Measurements from ENCODE around the gene GABBR2. TPM values are rescaled to one million over a fixed set of nuclear protein-coding genes. Genes with fewer than 3 reads are reported as not detected.

GABBR2 gene
- total and polyA plus RNA-seq, 12 donors, result 0.17 to 9.0 (median 3.7) TPM

DNA sequence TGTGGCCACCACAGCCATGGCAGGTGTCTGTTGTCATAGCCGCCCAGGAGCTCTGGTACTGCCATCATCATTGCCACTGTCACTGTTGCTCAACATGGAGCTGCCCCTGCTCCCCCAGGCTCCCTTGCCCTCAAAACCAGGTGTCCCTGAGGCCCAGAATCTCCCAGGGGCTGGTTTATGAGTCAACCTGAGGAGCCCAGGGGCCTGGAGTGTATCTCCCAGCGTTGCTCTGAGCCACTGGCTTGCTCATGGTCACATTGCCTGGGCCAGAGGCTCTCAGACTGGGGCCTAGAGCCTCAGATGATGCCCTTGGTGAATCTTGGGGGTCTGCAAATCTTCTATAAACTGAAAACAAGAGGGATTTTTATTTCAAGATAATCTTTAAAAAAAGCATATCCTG lies 428.6 kb downstream of the GABBR2 start:
- DNase-seq, result no peak
- no peaks in the 10 kb centered on the region for H3K36me3 ChIP-seq (replicated peaks in 1 of 2)
- H3K27me3 ChIP-seq, result peaks cover 10% of the 10 kb centered on the region
- H3K4me1 ChIP-seq (replicated peaks in 1 of 2), result no peaks in the 10 kb centered on the region
- TF ChIP-seq, protein P1, sequence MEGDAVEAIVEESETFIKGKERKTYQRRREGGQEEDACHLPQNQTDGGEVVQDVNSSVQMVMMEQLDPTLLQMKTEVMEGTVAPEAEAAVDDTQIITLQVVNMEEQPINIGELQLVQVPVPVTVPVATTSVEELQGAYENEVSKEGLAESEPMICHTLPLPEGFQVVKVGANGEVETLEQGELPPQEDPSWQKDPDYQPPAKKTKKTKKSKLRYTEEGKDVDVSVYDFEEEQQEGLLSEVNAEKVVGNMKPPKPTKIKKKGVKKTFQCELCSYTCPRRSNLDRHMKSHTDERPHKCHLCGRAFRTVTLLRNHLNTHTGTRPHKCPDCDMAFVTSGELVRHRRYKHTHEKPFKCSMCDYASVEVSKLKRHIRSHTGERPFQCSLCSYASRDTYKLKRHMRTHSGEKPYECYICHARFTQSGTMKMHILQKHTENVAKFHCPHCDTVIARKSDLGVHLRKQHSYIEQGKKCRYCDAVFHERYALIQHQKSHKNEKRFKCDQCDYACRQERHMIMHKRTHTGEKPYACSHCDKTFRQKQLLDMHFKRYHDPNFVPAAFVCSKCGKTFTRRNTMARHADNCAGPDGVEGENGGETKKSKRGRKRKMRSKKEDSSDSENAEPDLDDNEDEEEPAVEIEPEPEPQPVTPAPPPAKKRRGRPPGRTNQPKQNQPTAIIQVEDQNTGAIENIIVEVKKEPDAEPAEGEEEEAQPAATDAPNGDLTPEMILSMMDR (IDR thresholded peaks at IDR 0.05), result no peak
- TF ChIP-seq POLR2A (IDR thresholded peaks at IDR 0.05), result no peak
- WGBS, 4 donors, result 77 to 100% (median 86%) methylated on average over 1 to 2 of the region's 2 CpGs
- H3K27ac ChIP-seq, result no peak overlapping the region
- no peak overlapping the region for H3K4me3 ChIP-seq
- intact Hi-C loops (cut with DNase I), result no loop called here
- H3K9me3 ChIP-seq (replicated peaks in 1 of 3), result no peaks in the 10 kb centered on the region

DNA sequence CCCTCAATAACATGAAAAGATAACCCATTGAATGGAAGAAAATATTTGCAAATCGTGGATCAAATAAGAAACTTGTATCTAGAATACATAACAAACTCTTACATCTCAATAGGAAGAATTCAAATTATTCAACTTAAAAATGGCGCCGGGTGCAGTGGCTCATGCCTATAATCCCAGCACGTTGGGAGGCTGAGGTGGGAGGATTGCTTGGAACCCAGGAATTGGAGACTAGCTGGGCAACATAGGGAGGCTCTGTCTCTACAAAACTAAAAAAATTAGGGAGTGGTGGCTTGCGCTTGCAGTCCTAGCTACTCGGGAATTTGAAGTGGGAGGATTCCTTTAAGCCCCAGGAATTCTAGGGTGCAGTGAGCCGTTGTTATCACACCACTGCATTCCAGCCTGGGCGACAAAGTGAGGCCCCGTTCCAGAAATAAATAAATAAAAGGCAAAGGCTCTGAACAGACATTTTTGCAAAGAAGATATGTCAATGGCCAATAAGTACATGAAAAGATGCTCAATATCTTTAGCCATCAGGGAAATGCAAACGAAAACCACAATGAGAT lies 431.7 kb downstream of the GABBR2 start:
- WGBS, 4 donors, result 64 to 72% (median 67%) methylated on average over 10 of the region's 10 CpGs
- no peak overlapping the region for H3K4me3 ChIP-seq
- H3K27me3 ChIP-seq, result peaks cover 10% of the 10 kb centered on the region
- H3K9me3 ChIP-seq (replicated peaks in 1 of 3), result no peaks in the 10 kb centered on the region
- no peak for TF ChIP-seq POLR2A (IDR thresholded peaks at IDR 0.05)
- TF ChIP-seq, protein P1 (IDR thresholded peaks at IDR 0.05), result no peak
- no peak overlapping the region for H3K27ac ChIP-seq
- no peak for DNase-seq
- intact Hi-C loops (cut with DNase I), result no loop called here
- no peaks in the 10 kb centered on the region for H3K36me3 ChIP-seq (replicated peaks in 1 of 2)
- H3K4me1 ChIP-seq (replicated peaks in 1 of 2), result no peaks in the 10 kb centered on the region

DNA sequence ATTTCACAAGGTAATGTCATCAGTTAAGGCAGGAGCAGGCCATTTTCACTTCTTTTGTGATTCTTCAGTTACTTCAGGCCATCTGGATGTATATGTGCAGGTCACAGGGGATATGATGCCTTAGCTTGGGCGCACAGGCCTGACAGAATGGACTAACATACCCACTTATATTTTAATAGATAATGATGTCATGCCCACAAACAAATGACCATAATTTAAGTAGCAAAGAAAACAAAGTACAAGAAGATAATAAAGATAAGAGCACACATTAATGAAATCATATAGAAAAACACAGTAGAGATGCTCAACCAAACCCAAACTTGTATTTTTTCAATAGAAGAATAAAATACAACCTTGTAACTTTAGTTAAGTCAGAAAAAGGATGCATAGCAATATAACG lies 433.6 kb downstream of the GABBR2 start:
- WGBS, 4 donors, result 84 to 89% (median 87%) methylated on average over 2 of the region's 2 CpGs
- DNase-seq, result no peak
- no peaks in the 10 kb centered on the region for H3K36me3 ChIP-seq (replicated peaks in 1 of 2)
- no peaks in the 10 kb centered on the region for H3K9me3 ChIP-seq (replicated peaks in 1 of 3)
- intact Hi-C loops (cut with DNase I), result no loop called here
- no peak overlapping the region for H3K4me3 ChIP-seq
- no peak overlapping the region for H3K27ac ChIP-seq
- H3K4me1 ChIP-seq (replicated peaks in 1 of 2), result no peaks in the 10 kb centered on the region
- TF ChIP-seq, protein P1 (IDR thresholded peaks at IDR 0.05), result no peak
- TF ChIP-seq POLR2A (IDR thresholded peaks at IDR 0.05), result no peak
- H3K27me3 ChIP-seq, result peaks cover 1% of the 10 kb centered on the region

DNA sequence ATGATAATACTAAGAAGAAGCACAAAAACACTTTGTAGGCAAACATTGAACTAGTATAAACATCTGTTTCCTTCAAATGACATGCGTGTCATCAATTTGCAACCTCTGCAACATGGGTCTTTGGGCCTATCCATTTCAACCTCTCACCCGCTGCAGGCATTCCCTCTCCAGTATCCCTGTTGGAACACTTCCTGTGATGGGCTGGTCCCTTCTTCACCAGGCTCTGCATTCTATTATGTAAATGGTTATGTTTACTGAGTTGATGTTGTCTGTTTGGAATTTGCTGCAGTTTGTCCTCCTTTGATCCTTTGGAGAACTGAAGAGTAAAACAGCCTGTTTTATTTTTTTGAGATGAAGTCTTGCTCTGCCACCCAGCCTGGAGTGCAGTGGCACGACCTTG lies 436.7 kb downstream of the GABBR2 start:
- H3K4me1 ChIP-seq (replicated peaks in 1 of 2), result no peaks in the 10 kb centered on the region
- H3K9me3 ChIP-seq (replicated peaks in 1 of 3), result no peaks in the 10 kb centered on the region
- no peaks in the 10 kb centered on the region for H3K36me3 ChIP-seq (replicated peaks in 1 of 2)
- no peak overlapping the region for H3K27ac ChIP-seq
- no peak for DNase-seq
- intact Hi-C loops (cut with DNase I), result no loop called here
- WGBS, 4 donors, result 82 to 86% (median 84%) methylated on average over 3 of the region's 3 CpGs
- H3K27me3 ChIP-seq, result no peaks in the 10 kb centered on the region
- H3K4me3 ChIP-seq, result no peak overlapping the region
- TF ChIP-seq, protein P1 (IDR thresholded peaks at IDR 0.05), result no peak

Data from adrenal gland (tissue), 12 donors.